ENCODE results near the gene NEURL2. TPM values are rescaled to one million over a fixed set of nuclear protein-coding genes. Genes with fewer than 3 reads are reported as not detected.
A peak's percentile ranks its signal among the peaks of the same experiment; 100 is the strongest.

NEURL2 gene
- total RNA-seq (2013) = 2.2 TPM
- 1 to 10 TPM in 1 of 3 donors, under 1 TPM in 1, not detected in 1; 0.14 to 1.1 TPM for polyA plus RNA-seq
- polyA minus RNA-seq = 2.2 and 2.6 TPM in 2 replicates
- 0.87 to 5.0 (median 2.6) reads per million in 11 experiments for total RNA-seq

- Histone ChIP-seq H3K4me2 (replicated peaks; ENCODE audit: extremely low read depth, low read length, poor library complexity, severe bottlenecking) (peak within 1 kb of the TSS; percentile 99), H3K79me2 (ENCODE audit: insufficient read depth, low read length) (peaks cover 43% of the 10 kb centered on the region), H3K27ac (ENCODE audit: low read depth in 1 of 2, low read length in 2 of 2) (peak within 1 kb of the TSS; percentile 59 to 87), H3K36me3 (replicated peaks in 1 of 2; ENCODE audit: control insufficient read depth in 1 of 2, insufficient read depth in 2 of 2, low read length in 2 of 2) (peaks cover 33 to 49% of the 10 kb centered on the region in 2 donors), H3K27me3 (ENCODE audit: control insufficient read depth in 2 of 2, insufficient read depth in 2 of 2, low read length in 2 of 2) (no peaks in the 10 kb centered on the region), H3K9me3 (replicated peaks in 1 of 2; ENCODE audit: control insufficient read depth in 1 of 2, insufficient read depth in 1 of 2, low read length in 2 of 2) (no peaks in the 10 kb centered on the region), H3K4me3 (replicated peaks in 1 of 3; ENCODE audit: low read depth in 2 of 3, low read length in 3 of 3) (peak within 1 kb of the TSS; percentile 62 to 95 (median 72)), H2AFZ (ENCODE audit: insufficient read depth, low read depth, low read length, poor library complexity, severe bottlenecking) (peak within 1 kb of the TSS; percentile 92), H3K4me1 (ENCODE audit: control insufficient read depth in 1 of 2, insufficient read depth in 2 of 2, low read length in 2 of 2) (peaks cover 36 to 46% of the 10 kb centered on the region in 2 donors), H4K20me1 (ENCODE audit: insufficient read depth, low read length) (peaks cover 28% of the 10 kb centered on the region), H3K9ac (ENCODE audit: insufficient read depth, low read length, poor library complexity, severe bottlenecking) (peak within 1 kb of the TSS; percentile 78)
- peak; percentile 73 to 89 (median 82) for DNase-seq
- H3K4me3 Mint-ChIP-seq = peak within 1 kb of the TSS; percentile 91 to 93
- intact Hi-C loops (cut with micrococcal nuclease) = loop anchor here (2.0 to 5.0 kb wide), 2 partner anchors 34 to 44 kb away; partner anchors contain the start of genes ACOT8 (in 1 of the 2), PCIF1 (in 1 of the 2) and ZSWIM3 (in 1 of the 2)
- H3K27me3 Mint-ChIP-seq (ENCODE audit: low read depth in 3 of 3) = no peaks in the 10 kb centered on the region
- peaks cover 33% of the 10 kb centered on the region for H3K4me1 Mint-ChIP-seq
- peaks cover 0 to 2% (median 0%) of the 10 kb centered on the region in 7 donors for H3K9me3 Mint-ChIP-seq
- peaks cover 40 to 48% of the 10 kb centered on the region in 2 donors for H3K36me3 Mint-ChIP-seq
- WGBS (ENCODE audit: insufficient coverage) = under 1% methylated on average over 67 of the region's 78 CpGs
- TF ChIP-seq CTCF (IDR thresholded peaks at IDR 0.05) = no peak
- H3K27ac Mint-ChIP-seq = peak within 1 kb of the TSS; percentile 85 to 96 (median 91)
Observed at GRCh38 chr20:45890985-45891983, at the start of gene NEURL2, which contains the start of gene CTSA. TSS of gene NEURL2 (minus strand) at chr20:45891208. CDS start at chr20:45890991, 217 bp downstream. TSS of gene CTSA (plus strand) at chr20:45891335. CDS start at chr20:45891569, 234 bp downstream.

GRCh38 chr20:45940469-45940868, 49.5 kb upstream of the NEURL2 start:
- Histone ChIP-seq H3K4me2 (replicated peaks; ENCODE audit: extremely low read depth, low read length, poor library complexity, severe bottlenecking) (no peak overlapping the region), H3K27me3 (ENCODE audit: control insufficient read depth in 2 of 2, insufficient read depth in 2 of 2, low read length in 2 of 2) (no peaks in the 10 kb centered on the region), H4K20me1 (ENCODE audit: insufficient read depth, low read length) (peaks cover 25% of the 10 kb centered on the region), H3K9ac (ENCODE audit: insufficient read depth, low read length, poor library complexity, severe bottlenecking) (no peak overlapping the region), H3K79me2 (ENCODE audit: insufficient read depth, low read length) (peaks cover 30% of the 10 kb centered on the region), H3K4me3 (replicated peaks in 1 of 3; ENCODE audit: low read depth in 2 of 3, low read length in 3 of 3) (no peak overlapping the region), H3K36me3 (replicated peaks in 1 of 2; ENCODE audit: control insufficient read depth in 1 of 2, insufficient read depth in 2 of 2, low read length in 2 of 2) (peaks cover 72 to 84% of the 10 kb centered on the region in 2 donors), H3K4me1 (ENCODE audit: control insufficient read depth in 1 of 2, insufficient read depth in 2 of 2, low read length in 2 of 2) (peaks cover 27 to 30% of the 10 kb centered on the region in 2 donors), H3K9me3 (replicated peaks in 1 of 2; ENCODE audit: control insufficient read depth in 1 of 2, insufficient read depth in 1 of 2, low read length in 2 of 2) (no peaks in the 10 kb centered on the region), H2AFZ (ENCODE audit: insufficient read depth, low read depth, low read length, poor library complexity, severe bottlenecking) (no peak overlapping the region), H3K27ac (ENCODE audit: low read depth in 1 of 2, low read length in 2 of 2) (no peak overlapping the region)
- Mint-ChIP-seq H3K27me3 (ENCODE audit: low read depth in 3 of 3) (no peaks in the 10 kb centered on the region), H3K4me1 (peaks cover 31% of the 10 kb centered on the region), H3K36me3 (peaks cover 68 to 86% of the 10 kb centered on the region in 2 donors), H3K9me3 (no peaks in the 10 kb centered on the region), H3K27ac (peak overlapping the region in 1 of 7 donors; percentile 21), H3K4me3 (no peak overlapping the region)
- DNase-seq = no peak
- no peak for TF ChIP-seq CTCF (IDR thresholded peaks at IDR 0.05)
- WGBS (ENCODE audit: insufficient coverage) = 98% methylated on average over 13 of the region's 13 CpGs
- intact Hi-C loops (cut with micrococcal nuclease) = no loop called here
